ENCODE results near the gene AMTN. TPM values are rescaled to one million over a fixed set of nuclear protein-coding genes. Genes with fewer than 3 reads are reported as not detected.
A peak's percentile ranks its signal among the peaks of the same experiment; 100 is the strongest.
"Not testable (repeated sequence)": the region's sequence is repeated elsewhere in the genome, so short reads cannot be mapped to it uniquely, and the experiment has no call there.

AMTN gene
- total RNA-seq, 1 experiment from 2014 or later, result not detected

GRCh38 chr4:70488748-70489147, 29.6 kb upstream of the AMTN start:
- TF ChIP-seq EZH2 (IDR thresholded peaks at IDR 0.05; ENCODE audit: low read length, unreplicated experiment), result no peak
- H3K4me1 ChIP-seq (ENCODE audit: insufficient read depth, low read length), result no peaks in the 10 kb centered on the region
- H2AFZ ChIP-seq (ENCODE audit: low read length), result no peak overlapping the region
- no peaks in the 10 kb centered on the region for H4K20me1 ChIP-seq (ENCODE audit: low read length)
- no peak overlapping the region for H3K4me2 ChIP-seq (ENCODE audit: low read length)
- CTCF ChIA-PET, result interaction anchor here (0.5 kb wide), 1 partner anchor 450 kb away, joined by 3 read pairs; no protein-coding TSS in a partner anchor
- H3K79me2 ChIP-seq (ENCODE audit: low read length), result no peaks in the 10 kb centered on the region
- intact Hi-C loops (cut with micrococcal nuclease), result no loop called here
- no peak overlapping the region for H3K4me3 ChIP-seq (ENCODE audit: low read length)
- no peaks in the 10 kb centered on the region for H3K36me3 ChIP-seq (ENCODE audit: low read depth, low read length)
- no peak for DNase-seq
- peaks cover 40% of the 10 kb centered on the region for H3K27me3 ChIP-seq (ENCODE audit: low read length)
- no peak overlapping the region for H3K9ac ChIP-seq (ENCODE audit: low read length)
- no TSS peak for BruUV-seq (replicated peaks)
- H3F3A ChIP-seq (ENCODE audit: low read length, unreplicated experiment), result no peaks in the 10 kb centered on the region
- POLR2A ChIA-PET (ENCODE audit: unreplicated experiment), result no interaction called here
- ATAC-seq, result no peak
- H3K9me3 ChIP-seq (ENCODE audit: low read length), result no peaks in the 10 kb centered on the region
- no peaks in the 10 kb centered on the region for H3K9me2 ChIP-seq (replicated peaks; ENCODE audit: low read length)
- no peak overlapping the region for H3K27ac ChIP-seq (ENCODE audit: low read length)

GRCh38 chr4:70496231-70496630, 22.1 kb upstream of the AMTN start:
- TF ChIP-seq, protein P1, sequence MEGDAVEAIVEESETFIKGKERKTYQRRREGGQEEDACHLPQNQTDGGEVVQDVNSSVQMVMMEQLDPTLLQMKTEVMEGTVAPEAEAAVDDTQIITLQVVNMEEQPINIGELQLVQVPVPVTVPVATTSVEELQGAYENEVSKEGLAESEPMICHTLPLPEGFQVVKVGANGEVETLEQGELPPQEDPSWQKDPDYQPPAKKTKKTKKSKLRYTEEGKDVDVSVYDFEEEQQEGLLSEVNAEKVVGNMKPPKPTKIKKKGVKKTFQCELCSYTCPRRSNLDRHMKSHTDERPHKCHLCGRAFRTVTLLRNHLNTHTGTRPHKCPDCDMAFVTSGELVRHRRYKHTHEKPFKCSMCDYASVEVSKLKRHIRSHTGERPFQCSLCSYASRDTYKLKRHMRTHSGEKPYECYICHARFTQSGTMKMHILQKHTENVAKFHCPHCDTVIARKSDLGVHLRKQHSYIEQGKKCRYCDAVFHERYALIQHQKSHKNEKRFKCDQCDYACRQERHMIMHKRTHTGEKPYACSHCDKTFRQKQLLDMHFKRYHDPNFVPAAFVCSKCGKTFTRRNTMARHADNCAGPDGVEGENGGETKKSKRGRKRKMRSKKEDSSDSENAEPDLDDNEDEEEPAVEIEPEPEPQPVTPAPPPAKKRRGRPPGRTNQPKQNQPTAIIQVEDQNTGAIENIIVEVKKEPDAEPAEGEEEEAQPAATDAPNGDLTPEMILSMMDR (conservative IDR thresholded peaks at IDR 0.05; ENCODE audit: low read depth, low read length), result no peak
- TF ChIP-seq EZH2phosphoT487 (IDR thresholded peaks at IDR 0.05; ENCODE audit: borderline replicate concordance, low read length) (no peak), EZH2 (IDR thresholded peaks at IDR 0.05; ENCODE audit: low read length, unreplicated experiment) (no peak)
- Histone ChIP-seq H3K4me1 (ENCODE audit: insufficient read depth, low read length) (no peaks in the 10 kb centered on the region), H3K4me3 (ENCODE audit: low read length) (no peak overlapping the region), H3K4me2 (ENCODE audit: low read length) (no peak overlapping the region), H3K9me3 (ENCODE audit: low read length) (no peaks in the 10 kb centered on the region), H3K9me2 (replicated peaks; ENCODE audit: low read length) (no peaks in the 10 kb centered on the region), H3F3A (ENCODE audit: low read length, unreplicated experiment) (no peaks in the 10 kb centered on the region), H3K79me2 (ENCODE audit: low read length) (no peaks in the 10 kb centered on the region), H3K9ac (ENCODE audit: low read length) (no peak overlapping the region), H3K36me3 (ENCODE audit: low read depth, low read length) (no peaks in the 10 kb centered on the region), H2AFZ (ENCODE audit: low read length) (no peak overlapping the region), H3K27me3 (ENCODE audit: low read length) (peaks cover 43% of the 10 kb centered on the region), H3K27ac (ENCODE audit: low read length) (no peak overlapping the region), H4K20me1 (ENCODE audit: low read length) (no peaks in the 10 kb centered on the region)
- ATAC-seq (no peak), DNase-seq (no peak)
- CTCF ChIA-PET, result no interaction called here
- intact Hi-C loops (cut with micrococcal nuclease), result no loop called here
- POLR2A ChIA-PET (ENCODE audit: unreplicated experiment), result no interaction called here
- BruUV-seq (replicated peaks), result no TSS peak

DNA sequence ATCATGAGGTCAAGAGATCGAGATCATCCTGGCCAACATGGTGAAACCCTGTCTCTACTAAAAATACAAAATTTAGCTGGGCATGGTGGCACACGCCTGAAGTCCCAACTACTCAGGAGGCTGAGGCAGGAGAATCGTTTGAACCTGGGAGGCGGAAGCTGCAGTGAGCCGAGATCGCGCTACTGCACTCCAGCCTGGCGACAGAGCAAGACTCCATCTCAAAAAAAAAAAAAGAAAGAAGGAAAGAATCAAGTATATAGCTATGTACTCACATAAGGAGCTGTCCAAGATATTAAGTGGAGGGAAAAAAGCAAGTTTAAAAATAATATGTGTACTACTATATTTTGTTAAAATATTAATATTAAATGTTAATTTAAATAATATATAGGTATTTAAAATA, 16.5 kb upstream of the AMTN start:
- H3K9ac ChIP-seq (ENCODE audit: low read length); H3K36me3 ChIP-seq (ENCODE audit: low read depth, low read length); BruUV-seq (replicated peaks); H3K9me3 ChIP-seq (ENCODE audit: low read length); H3K79me2 ChIP-seq (ENCODE audit: low read length); H3K27ac ChIP-seq (ENCODE audit: low read length); H3K4me3 ChIP-seq (ENCODE audit: low read length); POLR2A ChIA-PET (ENCODE audit: unreplicated experiment); intact Hi-C loops (cut with micrococcal nuclease); H3K4me1 ChIP-seq (ENCODE audit: insufficient read depth, low read length); CTCF ChIA-PET; H3K4me2 ChIP-seq (ENCODE audit: low read length); H3K9me2 ChIP-seq (replicated peaks; ENCODE audit: low read length); H3F3A ChIP-seq (ENCODE audit: low read length, unreplicated experiment); H4K20me1 ChIP-seq (ENCODE audit: low read length); H2AFZ ChIP-seq (ENCODE audit: low read length); ATAC-seq: not testable (repeated sequence)
- peak; percentile 42 for DNase-seq
- peaks cover 17% of the 10 kb centered on the region for H3K27me3 ChIP-seq (ENCODE audit: low read length)

- peaks cover 32% of the 10 kb centered on the region for H3K27me3 ChIP-seq (ENCODE audit: low read length)
- H3F3A ChIP-seq (ENCODE audit: low read length, unreplicated experiment), result no peaks in the 10 kb centered on the region
- TF ChIP-seq EZH2phosphoT487 (IDR thresholded peaks at IDR 0.05; ENCODE audit: borderline replicate concordance, low read length) (no peak), EZH2 (IDR thresholded peaks at IDR 0.05; ENCODE audit: low read length, unreplicated experiment) (no peak)
- TF ChIP-seq, protein P1 (conservative IDR thresholded peaks at IDR 0.05; ENCODE audit: low read depth, low read length), result no peak
- H3K36me3 ChIP-seq (ENCODE audit: low read depth, low read length), result no peaks in the 10 kb centered on the region
- no peak overlapping the region for H3K9ac ChIP-seq (ENCODE audit: low read length)
- CTCF ChIA-PET, result no interaction called here
- H3K27ac ChIP-seq (ENCODE audit: low read length), result no peak overlapping the region
- POLR2A ChIA-PET (ENCODE audit: unreplicated experiment), result interaction anchor here (1.0 kb wide), 1 partner anchor 564 kb away, joined by 3 read pairs; no protein-coding TSS in a partner anchor
- H3K79me2 ChIP-seq (ENCODE audit: low read length), result no peaks in the 10 kb centered on the region
- H3K4me3 ChIP-seq (ENCODE audit: low read length), result no peak overlapping the region
- H4K20me1 ChIP-seq (ENCODE audit: low read length), result no peaks in the 10 kb centered on the region
- ATAC-seq (no peak), DNase-seq (no peak)
- H3K4me2 ChIP-seq (ENCODE audit: low read length), result no peak overlapping the region
- no peaks in the 10 kb centered on the region for H3K9me3 ChIP-seq (ENCODE audit: low read length)
- no peaks in the 10 kb centered on the region for H3K4me1 ChIP-seq (ENCODE audit: insufficient read depth, low read length)
- H2AFZ ChIP-seq (ENCODE audit: low read length), result no peak overlapping the region
- H3K9me2 ChIP-seq (replicated peaks; ENCODE audit: low read length), result 0 out of 2 replicates have a peak, but pooled peaks cover 3% of the 10 kb centered on the region
- intact Hi-C loops (cut with micrococcal nuclease), result loop anchor here (1.0 to 2.0 kb wide), 3 partner anchors 54 to 815 kb away; no protein-coding TSS in a partner anchor
- no TSS peak for BruUV-seq (replicated peaks)
Measured at GRCh38 chr4:70504733-70505132, 13.6 kb upstream of the AMTN start.
